Adrenal gland (tissue), 5 donors: ENCODE results near the gene AHNAK2.

Source experiments
- CTCF ChIP-seq, 6 experiments: fragments of 450-650 bp in 4 of 6; fragments of 200-600 bp in 2 of 6; sonication (generic) in 1 of 6; IDR thresholded peaks; 1 replicate in 5 of 6; 2 replicates in 1 of 6; pipeline versions ENCODE4 v1.5.1 to v1.8.0; 2016 to 2021; ENCODE audit warnings: antibody characterized with exemption in 6 of 6, mild to moderate bottlenecking in 2 of 6, moderate library complexity in 1 of 6
- POLR2A ChIP-seq, 2 donors: fragments of 450-650 bp; IDR thresholded peaks; one replicate each; pipeline ENCODE4 v1.6.1; 2017; ENCODE audit warnings: antibody characterized with exemption in 2 of 2, mild to moderate bottlenecking in 2 of 2, moderate library complexity in 1 of 2
- donor health status: DM: no; HTN: no; CAD: no.

- no peak for TF ChIP-seq CTCF (IDR thresholded peaks at IDR 0.05)
- TF ChIP-seq POLR2A (IDR thresholded peaks at IDR 0.05): no peak
Measured at GRCh38 chr14:104969741-104970230, 8.4 kb downstream of the AHNAK2 start.
